WTC11 (cell line): ENCODE results near the gene FBXL12. TPM values are rescaled to one million over a fixed set of nuclear protein-coding genes. Genes with fewer than 3 reads are reported as not detected.

ENCODE experiments used
- ATAC-seq: fragments of 200-7000 bp; cut with Tn5 transposase; 2 replicates; pipeline ENCODE4 v1.10.0; 2021; ENCODE audit warnings: mild to moderate bottlenecking, moderate library complexity
- CTCF ChIA-PET: fragments of 300-600 bp; sonication (Branson Sonifier 250); formaldehyde crosslinking; loops from one replicate; lab custom pipeline; 2021; ENCODE audit warnings: antibody characterized with exemption; lab: Charles Lee
- POLR2A ChIA-PET: fragments of 350-600 bp; sonication (Branson Sonifier 250); formaldehyde crosslinking; loops from one replicate; lab custom pipeline; 2021; ENCODE audit warnings: antibody characterized with exemption; lab: Charles Lee
- DNase-seq: peaks from one replicate; pipeline ENCODE4 v3.0.0; 2021; ENCODE audit warnings: low spot score
- H3K27ac Mint-ChIP-seq: 2 replicates; pipeline ENCODE4 v1.8.0; 2021; ENCODE audit warnings: mixed read lengths
- H3K27me3 Mint-ChIP-seq: 2 replicates; pipeline ENCODE4 v1.8.0; 2021; ENCODE audit warnings: low read depth, mild to moderate bottlenecking, moderate library complexity, mixed read lengths
- H3K36me3 Mint-ChIP-seq: 2 replicates; pipeline ENCODE4 v1.8.0; 2021; ENCODE audit warnings: mixed read lengths
- H3K4me1 Mint-ChIP-seq: 2 replicates; pipeline ENCODE4 v1.8.0; 2022; ENCODE audit warnings: mixed read lengths
- H3K4me3 Mint-ChIP-seq: 2 replicates; pipeline ENCODE4 v1.8.0; 2021; ENCODE audit warnings: mild to moderate bottlenecking, moderate library complexity, mixed read lengths
- H3K9me3 Mint-ChIP-seq: 2 replicates; pipeline ENCODE4 v1.8.0; 2021; ENCODE audit warnings: mixed read lengths
- AFF4 ChIP-seq: sonication (generic); formaldehyde crosslinking; IDR thresholded peaks from 2 replicates; pipeline ENCODE4 v1.8.1; 2023; ENCODE audit warnings: mild to moderate bottlenecking, missing genetic modification reagents, borderline replicate concordance
- ATF1 ChIP-seq: sonication (generic); formaldehyde crosslinking; IDR thresholded peaks from 2 replicates; pipeline ENCODE4 v1.8.1; 2023; ENCODE audit warnings: mild to moderate bottlenecking, moderate library complexity, missing genetic modification reagents
- CBFB ChIP-seq: sonication (generic); formaldehyde crosslinking; IDR thresholded peaks from 2 replicates; pipeline ENCODE4 v1.8.1; 2022; ENCODE audit warnings: mild to moderate bottlenecking, low read depth, missing genetic modification reagents
- E2F1 ChIP-seq: sonication (generic); formaldehyde crosslinking; IDR thresholded peaks from 2 replicates; pipeline ENCODE4 v1.8.0; 2022; ENCODE audit warnings: mild to moderate bottlenecking, missing genetic modification reagents
- ETV6 ChIP-seq: sonication (generic); formaldehyde crosslinking; IDR thresholded peaks from 2 replicates; pipeline ENCODE4 v1.8.1; 2022; ENCODE audit warnings: mild to moderate bottlenecking, missing genetic modification reagents
- GRHL2 ChIP-seq: fragments of 250-450 bp; sonication (Bioruptor Pico); IDR thresholded peaks from 2 replicates; pipeline ENCODE4 v1.8.0; 2022; ENCODE audit warnings: mild to moderate bottlenecking, moderate library complexity; ENCODE audit not compliant: insufficient replicate concordance, severe bottlenecking
- HMGA2 ChIP-seq: fragments of 250-450 bp; sonication (Bioruptor Pico); IDR thresholded peaks from 2 replicates; pipeline ENCODE4 v1.4.0; 2021; ENCODE audit warnings: mild to moderate bottlenecking, moderate library complexity
- MXD4 ChIP-seq: fragments of 250-450 bp; sonication (Bioruptor Pico); IDR thresholded peaks from 2 replicates; pipeline ENCODE4 v1.8.0; 2021; ENCODE audit warnings: mild to moderate bottlenecking, moderate library complexity, borderline replicate concordance
- MYBL2 ChIP-seq: sonication (generic); formaldehyde crosslinking; IDR thresholded peaks from 2 replicates; pipeline ENCODE4 v1.8.1; 2023; ENCODE audit warnings: mild to moderate bottlenecking, moderate library complexity, missing genetic modification reagents
- SMAD3 ChIP-seq: sonication (generic); formaldehyde crosslinking; IDR thresholded peaks from 2 replicates; pipeline ENCODE4 v1.8.0; 2022; ENCODE audit warnings: missing genetic modification reagents, mild to moderate bottlenecking, borderline replicate concordance
- SP1 ChIP-seq: sonication (generic); formaldehyde crosslinking; conservative IDR thresholded peaks from 2 replicates; pipeline ENCODE4 v1.8.1; 2022; ENCODE audit warnings: missing genetic modification reagents
- TEAD1 ChIP-seq: sonication (generic); formaldehyde crosslinking; IDR thresholded peaks from 2 replicates; pipeline ENCODE4 v1.8.0; 2022; ENCODE audit warnings: mild to moderate bottlenecking, missing genetic modification reagents
- TEAD4 ChIP-seq: sonication (generic); formaldehyde crosslinking; IDR thresholded peaks from 2 replicates; pipeline ENCODE4 v1.8.0; 2022; ENCODE audit warnings: mild to moderate bottlenecking, missing genetic modification reagents
- USF2 ChIP-seq: sonication (generic); formaldehyde crosslinking; IDR thresholded peaks from 2 replicates; pipeline ENCODE4 v1.8.1; 2023; ENCODE audit warnings: mild to moderate bottlenecking, missing genetic modification reagents, moderate library complexity
- ZNF232 ChIP-seq: sonication (generic); formaldehyde crosslinking; IDR thresholded peaks from 2 replicates; pipeline ENCODE4 v1.8.0; 2022; ENCODE audit warnings: mild to moderate bottlenecking, missing genetic modification reagents
- ZNF512 ChIP-seq: sonication (generic); formaldehyde crosslinking; IDR thresholded peaks from 2 replicates; pipeline ENCODE4 v1.8.1; 2022; ENCODE audit warnings: missing genetic modification reagents, borderline replicate concordance
- total RNA-seq: library from RNA; stranded (reverse); gene quantifications from 3 replicates; pipeline ENCODE4 v1.2.3, GENCODE V29; 2021
- TF ChIP-seq, protein P1 (sequence below): fragments of 200-600 bp; IDR thresholded peaks from 2 replicates; pipeline ENCODE4 v1.8.0; 2022; ENCODE audit warnings: antibody characterized with exemption
- TF ChIP-seq, protein P2 (sequence below): sonication (generic); formaldehyde crosslinking; IDR thresholded peaks from 2 replicates; pipeline ENCODE4 v1.8.1; 2022; ENCODE audit warnings: low read depth, mild to moderate bottlenecking, moderate library complexity, missing genetic modification reagents, borderline replicate concordance

FBXL12 gene
- total RNA-seq, 1 experiment from 2014 or later, result 37.6 TPM

GRCh38 chr19:9856609-9857008, 37.7 kb upstream of the FBXL12 start:
- DNase-seq, result no peak
- Mint-ChIP-seq H3K4me1 (peaks cover 6% of the 10 kb centered on the region), H3K27me3 (no peaks in the 10 kb centered on the region)
- no peak for ATAC-seq
- TF ChIP-seq GRHL2 (CRISPR knock-in tag) (no peak), TEAD4 (CRISPR knock-in tag) (no peak), MXD4 (no peak), ZNF512 (no peak), ZNF232 (no peak), AFF4 (CRISPR knock-in tag) (no peak), ATF1 (CRISPR knock-in tag) (no peak), CBFB (no peak), ETV6 (CRISPR knock-in tag) (no peak), USF2 (CRISPR knock-in tag) (no peak), SMAD3 (CRISPR knock-in tag) (no peak), HMGA2 (CRISPR knock-in tag) (no peak), MYBL2 (CRISPR knock-in tag) (no peak), SP1 (CRISPR knock-in tag) (no peak), E2F1 (CRISPR knock-in tag) (no peak), TEAD1 (CRISPR knock-in tag) (no peak)
- TF ChIP-seq, protein P1, sequence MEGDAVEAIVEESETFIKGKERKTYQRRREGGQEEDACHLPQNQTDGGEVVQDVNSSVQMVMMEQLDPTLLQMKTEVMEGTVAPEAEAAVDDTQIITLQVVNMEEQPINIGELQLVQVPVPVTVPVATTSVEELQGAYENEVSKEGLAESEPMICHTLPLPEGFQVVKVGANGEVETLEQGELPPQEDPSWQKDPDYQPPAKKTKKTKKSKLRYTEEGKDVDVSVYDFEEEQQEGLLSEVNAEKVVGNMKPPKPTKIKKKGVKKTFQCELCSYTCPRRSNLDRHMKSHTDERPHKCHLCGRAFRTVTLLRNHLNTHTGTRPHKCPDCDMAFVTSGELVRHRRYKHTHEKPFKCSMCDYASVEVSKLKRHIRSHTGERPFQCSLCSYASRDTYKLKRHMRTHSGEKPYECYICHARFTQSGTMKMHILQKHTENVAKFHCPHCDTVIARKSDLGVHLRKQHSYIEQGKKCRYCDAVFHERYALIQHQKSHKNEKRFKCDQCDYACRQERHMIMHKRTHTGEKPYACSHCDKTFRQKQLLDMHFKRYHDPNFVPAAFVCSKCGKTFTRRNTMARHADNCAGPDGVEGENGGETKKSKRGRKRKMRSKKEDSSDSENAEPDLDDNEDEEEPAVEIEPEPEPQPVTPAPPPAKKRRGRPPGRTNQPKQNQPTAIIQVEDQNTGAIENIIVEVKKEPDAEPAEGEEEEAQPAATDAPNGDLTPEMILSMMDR, result no peak
- TF ChIP-seq, protein P2, sequence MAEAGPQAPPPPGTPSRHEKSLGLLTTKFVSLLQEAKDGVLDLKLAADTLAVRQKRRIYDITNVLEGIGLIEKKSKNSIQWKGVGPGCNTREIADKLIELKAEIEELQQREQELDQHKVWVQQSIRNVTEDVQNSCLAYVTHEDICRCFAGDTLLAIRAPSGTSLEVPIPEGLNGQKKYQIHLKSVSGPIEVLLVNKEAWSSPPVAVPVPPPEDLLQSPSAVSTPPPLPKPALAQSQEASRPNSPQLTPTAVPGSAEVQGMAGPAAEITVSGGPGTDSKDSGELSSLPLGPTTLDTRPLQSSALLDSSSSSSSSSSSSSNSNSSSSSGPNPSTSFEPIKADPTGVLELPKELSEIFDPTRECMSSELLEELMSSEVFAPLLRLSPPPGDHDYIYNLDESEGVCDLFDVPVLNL, result no peak
- TF ChIP-seq, all 79 proteins: peak for 0
- no peak overlapping the region for H3K4me3 Mint-ChIP-seq
- H3K9me3 Mint-ChIP-seq, result no peaks in the 10 kb centered on the region
- CTCF ChIA-PET, result no interaction called here
- peaks cover 36% of the 10 kb centered on the region for H3K36me3 Mint-ChIP-seq
- POLR2A ChIA-PET, result no interaction called here
- no peak overlapping the region for H3K27ac Mint-ChIP-seq
